Measurements from ENCODE around the gene CDH6. TPM values are rescaled to one million over a fixed set of nuclear protein-coding genes. Genes with fewer than 3 reads are reported as not detected.

CDH6 gene
- total RNA-seq, 1 donor from 2014 or later: 9.4 TPM

- no peak for ATAC-seq
Measured at GRCh38 chr5:31322946-31323345, 129.5 kb downstream of the CDH6 start.

GRCh38 chr5:31324842-31325241, 131.4 kb downstream of the CDH6 start:
- no peak for ATAC-seq
- intact Hi-C loops (cut with DNase I): no loop called here
- no peak for TF ChIP-seq CTCF (IDR thresholded peaks at IDR 0.05)

More at GRCh38 chr5:31322946-31323345, 129.5 kb downstream of the CDH6 start:
- Histone ChIP-seq H3K27me3 (no peaks in the 10 kb centered on the region), H3K36me3 (no peaks in the 10 kb centered on the region), H3K27ac (no peak overlapping the region), H3K9me3 (no peaks in the 10 kb centered on the region), H3K4me1 (no peaks in the 10 kb centered on the region), H3K4me3 (no peak overlapping the region)
- intact Hi-C loops (cut with DNase I): no loop called here
- no peak for TF ChIP-seq CTCF (IDR thresholded peaks at IDR 0.05)
- no peak for DNase-seq

GRCh38 chr5:31328040-31328733, 134.7 kb downstream of the CDH6 start:
- no peak for ATAC-seq
- no peak for TF ChIP-seq CTCF (IDR thresholded peaks at IDR 0.05)
- intact Hi-C loops (cut with DNase I): no loop called here
- H3K27ac ChIP-seq: no peak overlapping the region
- H3K4me3 ChIP-seq: no peak overlapping the region
- no peaks in the 10 kb centered on the region for H3K4me1 ChIP-seq
- no peaks in the 10 kb centered on the region for H3K9me3 ChIP-seq
- DNase-seq: no peak
- no peaks in the 10 kb centered on the region for H3K27me3 ChIP-seq
- no peaks in the 10 kb centered on the region for H3K36me3 ChIP-seq

More at GRCh38 chr5:31324842-31325241, 131.4 kb downstream of the CDH6 start:
- no peaks in the 10 kb centered on the region for H3K4me1 ChIP-seq
- H3K27ac ChIP-seq: no peak overlapping the region
- no peak overlapping the region for H3K4me3 ChIP-seq
- H3K36me3 ChIP-seq: no peaks in the 10 kb centered on the region
- no peak for DNase-seq
- no peaks in the 10 kb centered on the region for H3K9me3 ChIP-seq
- H3K27me3 ChIP-seq: no peaks in the 10 kb centered on the region

GRCh38 chr5:31329715-31330114, 136.2 kb downstream of the CDH6 start:
- H3K36me3 ChIP-seq: no peaks in the 10 kb centered on the region
- H3K27ac ChIP-seq: no peak overlapping the region
- no peak for DNase-seq
- no peaks in the 10 kb centered on the region for H3K27me3 ChIP-seq
- intact Hi-C loops (cut with DNase I): no loop called here
- no peaks in the 10 kb centered on the region for H3K4me1 ChIP-seq
- no peak overlapping the region for H3K4me3 ChIP-seq
- no peak for ATAC-seq
- no peak for TF ChIP-seq CTCF (IDR thresholded peaks at IDR 0.05)
- H3K9me3 ChIP-seq: no peaks in the 10 kb centered on the region

GRCh38 chr5:31332160-31332559, 138.7 kb downstream of the CDH6 start:
- no peaks in the 10 kb centered on the region for H3K4me1 ChIP-seq
- H3K27ac ChIP-seq: no peak overlapping the region
- intact Hi-C loops (cut with DNase I): no loop called here
- H3K4me3 ChIP-seq: no peak overlapping the region
- no peaks in the 10 kb centered on the region for H3K36me3 ChIP-seq
- no peaks in the 10 kb centered on the region for H3K9me3 ChIP-seq
- H3K27me3 ChIP-seq: no peaks in the 10 kb centered on the region
- no peak for TF ChIP-seq CTCF (IDR thresholded peaks at IDR 0.05)
- DNase-seq: no peak
- no peak for ATAC-seq

GRCh38 chr5:31333475-31333874, 140.0 kb downstream of the CDH6 start:
- H3K36me3 ChIP-seq: no peaks in the 10 kb centered on the region
- no peak overlapping the region for H3K4me3 ChIP-seq
- H3K27me3 ChIP-seq: no peaks in the 10 kb centered on the region
- no peak overlapping the region for H3K27ac ChIP-seq
- no peaks in the 10 kb centered on the region for H3K4me1 ChIP-seq
- H3K9me3 ChIP-seq: no peaks in the 10 kb centered on the region
- ATAC-seq (no peak), DNase-seq (no peak)
- no peak for TF ChIP-seq CTCF (IDR thresholded peaks at IDR 0.05)
- intact Hi-C loops (cut with DNase I): no loop called here

Data from upper lobe of right lung (tissue), 1 donor.